Measurements from ENCODE around the gene FBXL2. TPM values are rescaled to one million over a fixed set of nuclear protein-coding genes. Genes with fewer than 3 reads are reported as not detected.

FBXL2 gene
- total and polyA plus RNA-seq, 2 of the 8 experiments (the other 6 are each of a cell fraction or from before 2014, with no cell fraction given), result 3.1 to 5.4 TPM

DNA sequence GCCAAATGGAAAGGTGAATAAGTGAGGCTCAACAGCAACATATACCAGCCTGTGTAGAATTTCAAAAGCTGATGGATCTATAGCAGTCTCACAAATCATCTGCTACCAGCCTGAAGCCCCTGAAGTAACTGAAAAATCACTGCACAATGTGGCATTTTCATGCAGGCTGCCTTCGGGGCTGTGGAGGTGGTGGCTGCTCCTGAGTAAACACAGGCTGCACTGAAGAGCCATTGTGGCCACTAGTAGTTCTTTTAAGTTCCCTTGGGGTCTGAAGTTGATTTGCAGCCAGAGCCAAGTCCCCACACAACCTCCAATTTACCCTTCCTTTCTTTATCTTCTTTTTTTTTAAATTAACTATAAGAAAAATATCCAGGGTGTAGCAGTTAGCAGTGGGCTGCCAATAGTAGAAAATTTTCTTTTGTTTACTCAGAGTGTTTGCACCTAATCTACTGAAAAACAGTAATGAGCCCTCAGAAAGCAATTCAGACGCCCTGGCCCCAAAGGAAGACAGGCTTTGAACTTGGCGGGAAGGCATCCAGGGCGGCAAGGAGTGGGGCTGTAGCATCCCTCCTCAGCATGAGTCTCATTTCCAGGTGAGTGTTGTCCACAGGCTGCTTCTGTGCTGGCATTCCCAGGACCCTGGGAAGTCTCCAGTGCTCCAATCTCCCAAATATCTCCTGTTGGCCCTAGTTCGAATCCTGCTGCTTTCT lies 45.3 kb upstream of the FBXL2 start:
- no peak overlapping the region for H2BK5ac ChIP-seq (ENCODE audit: low read depth, low read length)
- no peak overlapping the region for H3K4ac ChIP-seq (replicated peaks; ENCODE audit: insufficient read length, low read depth, low read length)
- FAIRE-seq, result no peak
- H2BK12ac ChIP-seq (ENCODE audit: low read depth, low read length), result no peak overlapping the region
- no peak overlapping the region for H3K27ac ChIP-seq (ENCODE audit: low read depth, low read length)
- TF ChIP-seq, protein P1, sequence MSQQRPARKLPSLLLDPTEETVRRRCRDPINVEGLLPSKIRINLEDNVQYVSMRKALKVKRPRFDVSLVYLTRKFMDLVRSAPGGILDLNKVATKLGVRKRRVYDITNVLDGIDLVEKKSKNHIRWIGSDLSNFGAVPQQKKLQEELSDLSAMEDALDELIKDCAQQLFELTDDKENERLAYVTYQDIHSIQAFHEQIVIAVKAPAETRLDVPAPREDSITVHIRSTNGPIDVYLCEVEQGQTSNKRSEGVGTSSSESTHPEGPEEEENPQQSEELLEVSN (IDR thresholded peaks at IDR 0.05), result peak; percentile 68
- TF ChIP-seq RNF2 (IDR thresholded peaks at IDR 0.05; ENCODE audit: borderline replicate concordance, low read depth, low read length, missing control alignments, poor library complexity, severe bottlenecking), result no peak
- no peak overlapping the region for H3K4me3 ChIP-seq (ENCODE audit: extremely low read depth in 1 of 4, insufficient read depth in 2 of 4, low read depth in 3 of 4, low read length in 4 of 4)
- no peak overlapping the region for H3K56ac ChIP-seq (replicated peaks; ENCODE audit: insufficient read length, low read depth, low read length)
- H3K4me2 ChIP-seq (ENCODE audit: insufficient read depth in 1 of 2, low read depth in 2 of 2, low read length in 2 of 2), result no peak overlapping the region
- H3K4me1 ChIP-seq (replicated peaks in 1 of 4; ENCODE audit: control insufficient read depth in 3 of 4, insufficient read depth in 4 of 4, low read length in 3 of 4), result no peaks in the 10 kb centered on the region
- WGBS, 2 experiments (ENCODE audit: extremely low coverage in 1 of 2, insufficient coverage in 1 of 2, insufficient read length in 1 of 2, insufficient replicate concordance in 2 of 2, low coverage in 1 of 2, low lambda C conversion rate in 2 of 2, missing lambda C conversion rate in 1 of 2), result 87% methylated on average over 5 of the region's 5 CpGs; no CpG with 5 or more reads in 1 of the 2 experiments
- ChIA-PET POLR2A (ENCODE audit: partially characterized antibody) (interaction anchor here (0.8 kb wide), 1 partner anchor 46 kb away, joined by 3 read pairs; no protein-coding TSS in a partner anchor), CTCF (ENCODE audit: partially characterized antibody) (no interaction called here)
- no peak overlapping the region for H3K18ac ChIP-seq (ENCODE audit: extremely low read depth, low read length)
- H3K79me2 ChIP-seq (ENCODE audit: control insufficient read depth in 1 of 2, insufficient read depth in 2 of 2, low read length in 2 of 2), result no peaks in the 10 kb centered on the region
- H2AFZ ChIP-seq (ENCODE audit: low read length), result 0 out of 2 replicates have a peak overlapping the region, but pooled peaks have one; percentile 59
- no peak overlapping the region for H4K8ac ChIP-seq (ENCODE audit: extremely low read depth, insufficient read depth, low read length)
- H3K23ac ChIP-seq (ENCODE audit: insufficient read length), result no peak overlapping the region
- no peak overlapping the region for H2BK20ac ChIP-seq (ENCODE audit: low read length)
- no peak overlapping the region for H4K91ac ChIP-seq (replicated peaks; ENCODE audit: insufficient read length, low read length)
- H2AK5ac ChIP-seq (ENCODE audit: low read depth, low read length), result no peak overlapping the region
- no peaks in the 10 kb centered on the region for H4K20me1 ChIP-seq (replicated peaks in 1 of 2; ENCODE audit: control insufficient read depth in 1 of 2, insufficient read depth in 2 of 2, low read length in 2 of 2)
- H3K14ac ChIP-seq (ENCODE audit: insufficient read length), result no peak overlapping the region
- no peaks in the 10 kb centered on the region for H3K79me1 ChIP-seq (ENCODE audit: low read depth, low read length)
- H3K9ac ChIP-seq (replicated peaks in 1 of 4; ENCODE audit: extremely low read depth in 1 of 4, low read depth in 3 of 4, low read length in 3 of 4), result no peak overlapping the region
- no peaks in the 10 kb centered on the region for H3K36me3 ChIP-seq (ENCODE audit: control insufficient read depth in 2 of 4, insufficient read depth in 4 of 4, low read length in 3 of 4)
- H4K5ac ChIP-seq (ENCODE audit: insufficient read length, low read depth, low read length), result no peak overlapping the region
- no peaks in the 10 kb centered on the region for H3K27me3 ChIP-seq (replicated peaks in 1 of 4; ENCODE audit: control insufficient read depth in 3 of 4, extremely low read depth in 1 of 4, insufficient read depth in 3 of 4, low read length in 3 of 4)
- DNase-seq (ENCODE audit: low read depth in 1 of 2, low spot score in 2 of 2), result no peak
- no peak overlapping the region for H2BK120ac ChIP-seq (replicated peaks; ENCODE audit: low read depth, low read length)
- no peaks in the 10 kb centered on the region for H3K23me2 ChIP-seq (ENCODE audit: low read depth, low read length)
- no peak overlapping the region for H2BK15ac ChIP-seq (ENCODE audit: low read length)
- no peaks in the 10 kb centered on the region for H3K9me3 ChIP-seq (ENCODE audit: insufficient read depth in 2 of 2, low read depth in 1 of 2, low read length in 1 of 2)

Data from H1 (cell line).